Fibroblast of skin of back (primary cell): ENCODE measurements around the gene TOR1AIP2. TPM values are rescaled to one million over a fixed set of nuclear protein-coding genes. Genes with fewer than 3 reads are reported as not detected.

Experiments used
- DNase-seq: peaks from one replicate; pipeline ENCODE4 v3.0.0-alpha.2; 2013
- polyA plus RNA-seq, 2 experiments: library from polyadenylated mRNA; unstranded; fragments of 120-200 nt; gene quantifications; one replicate each; pipeline ENCODE4 v1.2.1, GENCODE V29; 2013; ENCODE audit not compliant: insufficient read length in 2 of 2

TOR1AIP2 gene
- 31.0 TPM for polyA plus RNA-seq (2013, experiment 1 of 2; ENCODE audit: insufficient read length)
- polyA plus RNA-seq (2013, experiment 2 of 2; ENCODE audit: insufficient read length): 26.6 TPM

GRCh38 chr1:179877586-179878265 lies at the start of gene TOR1AIP2:
Gene TOR1AIP2, minus strand, starts transcription at chr1:179877803. Its CDS starts 25,138 bp downstream, at chr1:179852665.
- peak; percentile 87 for DNase-seq

GRCh38 chr1:179926850-179927205 lies 49.2 kb upstream of the TOR1AIP2 start:
- DNase-seq: no peak

- peak; percentile 38 for DNase-seq
These were observed 48.6 kb upstream of the TOR1AIP2 start for GRCh38 chr1:179925922-179926849.

- no peak for DNase-seq
These were observed 47.7 kb upstream of the TOR1AIP2 start for GRCh38 chr1:179925302-179925701.

GRCh38 chr1:179924268-179924667 lies 46.7 kb upstream of the TOR1AIP2 start:
- no peak for DNase-seq

- no peak for DNase-seq
These were observed 45.4 kb upstream of the TOR1AIP2 start for GRCh38 chr1:179923029-179923428.

GRCh38 chr1:179921981-179922872 lies 44.6 kb upstream of the TOR1AIP2 start:
- no peak for DNase-seq

GRCh38 chr1:179921472-179921871 lies 43.9 kb upstream of the TOR1AIP2 start:
- no peak for DNase-seq

GRCh38 chr1:179917601-179918429 lies 40.2 kb upstream of the TOR1AIP2 start:
- no peak for DNase-seq

- DNase-seq: no peak
These were observed 34.2 kb upstream of the TOR1AIP2 start for GRCh38 chr1:179911812-179912211.

- no peak for DNase-seq
These were observed 33.3 kb upstream of the TOR1AIP2 start for GRCh38 chr1:179910934-179911333.

- no peak for DNase-seq
These were observed 12.0 kb upstream of the TOR1AIP2 start for GRCh38 chr1:179889589-179889988.

GRCh38 chr1:179888071-179888470 lies 10.5 kb upstream of the TOR1AIP2 start:
- no peak for DNase-seq

- no peak for DNase-seq
These were observed 6.1 kb upstream of the TOR1AIP2 start for GRCh38 chr1:179883745-179884138.

- DNase-seq: no peak
These were observed 5.6 kb upstream of the TOR1AIP2 start for GRCh38 chr1:179883040-179883744.

- DNase-seq: peak; percentile 98
These were observed 4.8 kb upstream of the TOR1AIP2 start, which contains the start of gene TOR1AIP1 for GRCh38 chr1:179882253-179883039. Gene TOR1AIP1, plus strand, starts transcription at chr1:179882285. Its CDS starts 218 bp downstream, at chr1:179882503.

- peak; percentile 92 for DNase-seq
These were observed 4.1 kb upstream of the TOR1AIP2 start for GRCh38 chr1:179881642-179882252.

- no peak for DNase-seq
These were observed 2.2 kb upstream of the TOR1AIP2 start for GRCh38 chr1:179879797-179880196.

GRCh38 chr1:179876300-179876715 lies 1.3 kb downstream of the TOR1AIP2 start:
- no peak for DNase-seq
